Gastroesophageal sphincter (tissue), 4 donors: Measurements from ENCODE around the gene PAEP. TPM values are rescaled to one million over a fixed set of nuclear protein-coding genes. Genes with fewer than 3 reads are reported as not detected.

Experiments used
- ATAC-seq: fragments of 150-250 bp; one replicate; pipeline ENCODE4 v1.9.1; 2016; ENCODE audit warnings: mild to moderate bottlenecking, moderate library complexity
- H3K27ac ChIP-seq, 4 donors: fragments of 200-600 bp; sonication (generic) in 3 of 4; 1 replicate in 3 of 4; 2 replicates in 1 of 4; pipeline ENCODE4 v1.5.1; 2016 to 2019
- H3K27me3 ChIP-seq: fragments of 200-600 bp; sonication (generic); one replicate; pipeline ENCODE4 v1.5.1; 2019
- H3K36me3 ChIP-seq, 2 donors: fragments of 200-600 bp; sonication (generic); one replicate each; pipeline ENCODE4 v1.5.1; 2019; ENCODE audit warnings: control low read depth in 1 of 2
- H3K4me1 ChIP-seq, 3 donors: fragments of 200-600 bp; sonication (generic); 1 replicate in 2 of 3; 2 replicates in 1 of 3; pipeline ENCODE4 v1.5.1; 2016 to 2019; ENCODE audit warnings: control low read depth in 2 of 3
- H3K4me3 ChIP-seq, 2 donors: fragments of 200-600 bp; sonication (generic); one replicate each; pipeline ENCODE4 v1.5.1; 2019; ENCODE audit warnings: mild to moderate bottlenecking in 1 of 2, moderate library complexity in 1 of 2
- H3K9me3 ChIP-seq, 3 donors: fragments of 200-600 bp; sonication (generic); one replicate each; pipeline ENCODE4 v1.5.1; 2017 to 2019; ENCODE audit warnings: control low read depth in 2 of 3
- CTCF ChIP-seq, 4 experiments: fragments of 200-600 bp in 2 of 4; fragments of 450-650 bp in 2 of 4; sonication (generic) in 1 of 4; IDR thresholded peaks; one replicate each; pipeline ENCODE4 v1.5.1; 2017 to 2019; ENCODE audit warnings: antibody characterized with exemption in 4 of 4, mild to moderate bottlenecking in 2 of 4, moderate library complexity in 2 of 4
- EP300 ChIP-seq: sonication (generic); formaldehyde crosslinking; IDR thresholded peaks from one replicate; pipeline ENCODE4 v1.6.1; 2017; ENCODE audit warnings: antibody characterized with exemption, mild to moderate bottlenecking
- POLR2A ChIP-seq, 2 donors: fragments of 450-650 bp; IDR thresholded peaks; one replicate each; pipeline ENCODE4 v1.6.1; 2017; ENCODE audit warnings: antibody characterized with exemption in 2 of 2, mild to moderate bottlenecking in 2 of 2, moderate library complexity in 1 of 2
- POLR2AphosphoS5 ChIP-seq: sonication (generic); formaldehyde crosslinking; IDR thresholded peaks from one replicate; pipeline ENCODE4 v1.6.1; 2017; ENCODE audit warnings: antibody characterized with exemption
- WGBS, 2 donors: methylation state at CpG; one replicate each; pipeline ENCODE4 v1.1.5; 2018; ENCODE audit warnings: low coverage in 1 of 2; 5-methylcytosine and 5-hydroxymethylcytosine counted together
- total RNA-seq, 4 donors: library from RNA; depleted of rRNA; stranded (reverse); fragments of >200 nt; gene quantifications; one replicate each; pipeline ENCODE4 v1.1.0, GENCODE V29; 2016

Gene PAEP
- total RNA-seq, 4 donors from 2014 or later: not detected

GRCh38 chr9:135611142-135611874 is 49.8 kb downstream of the PAEP start:
- no peak overlapping the region for H3K27ac ChIP-seq
- no peaks in the 10 kb centered on the region for H3K4me1 ChIP-seq
- no CpG with 5 or more reads among the region's 7 CpGs for WGBS, 2 donors
- no peaks in the 10 kb centered on the region for H3K36me3 ChIP-seq
- ATAC-seq: no peak
- H3K27me3 ChIP-seq: peaks cover 68% of the 10 kb centered on the region
- H3K9me3 ChIP-seq: no peaks in the 10 kb centered on the region
- no peak overlapping the region for H3K4me3 ChIP-seq
- TF ChIP-seq CTCF (IDR thresholded peaks at IDR 0.05): no peak
- no peak for TF ChIP-seq EP300
- TF ChIP-seq POLR2A (IDR thresholded peaks at IDR 0.05): no peak

DNA sequence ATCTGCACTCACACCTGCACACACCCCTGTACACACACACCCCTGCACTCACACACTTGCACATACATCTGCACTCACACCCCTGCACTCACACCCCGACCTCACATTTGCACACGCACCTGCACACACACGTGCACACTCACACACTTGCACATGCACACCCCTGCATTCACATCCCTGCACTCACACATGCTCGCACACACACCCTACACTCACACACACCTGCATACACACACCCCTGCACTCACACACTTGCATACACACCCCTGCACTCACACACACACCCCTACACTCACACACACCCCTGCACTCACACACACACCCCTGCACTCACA is 50.3 kb downstream of the PAEP start:
- H3K27ac ChIP-seq: no peak overlapping the region
- no peaks in the 10 kb centered on the region for H3K9me3 ChIP-seq
- ATAC-seq: no peak
- no peaks in the 10 kb centered on the region for H3K4me1 ChIP-seq
- H3K36me3 ChIP-seq: no peaks in the 10 kb centered on the region
- H3K4me3 ChIP-seq: no peak overlapping the region
- 8 to 36% methylated on average over 4 of the region's 4 CpGs for whole genome bisulfite sequencing, 2 donors
- peaks cover 74% of the 10 kb centered on the region for H3K27me3 ChIP-seq
- no peak for TF ChIP-seq POLR2A (IDR thresholded peaks at IDR 0.05)
- TF ChIP-seq POLR2AphosphoS5: no peak
- no peak for TF ChIP-seq CTCF (IDR thresholded peaks at IDR 0.05)
- no peak for TF ChIP-seq EP300

- Histone ChIP-seq H3K4me1 (no peaks in the 10 kb centered on the region), H3K4me3 (no peak overlapping the region), H3K9me3 (no peaks in the 10 kb centered on the region), H3K36me3 (no peaks in the 10 kb centered on the region), H3K27me3 (peaks cover 80% of the 10 kb centered on the region), H3K27ac (no peak overlapping the region)
- ATAC-seq: no peak
- no peak for TF ChIP-seq CTCF (IDR thresholded peaks at IDR 0.05)
- TF ChIP-seq POLR2A (IDR thresholded peaks at IDR 0.05): no peak
- TF ChIP-seq POLR2AphosphoS5: no peak
- no peak for TF ChIP-seq EP300
- 70% methylated on average over 2 of the region's 8 CpGs; no CpG with 5 or more reads in 1 of the 2 donors for WGBS, 2 donors
These were observed 50.9 kb downstream of the PAEP start for GRCh38 chr9:135612437-135612836.

GRCh38 chr9:135612981-135613910 is 51.7 kb downstream of the PAEP start:
- peaks cover 87% of the 10 kb centered on the region for H3K27me3 ChIP-seq

More at GRCh38 chr9:135612981-135613910, 51.7 kb downstream of the PAEP start:
- 47 to 60% methylated on average over 6 to 9 of the region's 24 CpGs for WGBS, 2 donors
- H3K36me3 ChIP-seq: no peaks in the 10 kb centered on the region
- TF ChIP-seq CTCF (IDR thresholded peaks at IDR 0.05): no peak
- no peak for TF ChIP-seq POLR2AphosphoS5
- TF ChIP-seq POLR2A (IDR thresholded peaks at IDR 0.05): no peak
- TF ChIP-seq EP300: no peak
- ATAC-seq: no peak
- H3K9me3 ChIP-seq: no peaks in the 10 kb centered on the region
- H3K4me1 ChIP-seq: no peaks in the 10 kb centered on the region
- no peak overlapping the region for H3K27ac ChIP-seq
- H3K4me3 ChIP-seq: no peak overlapping the region
